NCI-H446 treated with DMSO at 0.1 percent for 48 hours (cell line): ENCODE measurements around the gene EMILIN3.

ENCODE experiments used
- DNase-seq: peaks from one replicate; lab custom pipeline; 2025; lab: John Stamatoyannopoulos, UW

EMILIN3 gene

DNA sequence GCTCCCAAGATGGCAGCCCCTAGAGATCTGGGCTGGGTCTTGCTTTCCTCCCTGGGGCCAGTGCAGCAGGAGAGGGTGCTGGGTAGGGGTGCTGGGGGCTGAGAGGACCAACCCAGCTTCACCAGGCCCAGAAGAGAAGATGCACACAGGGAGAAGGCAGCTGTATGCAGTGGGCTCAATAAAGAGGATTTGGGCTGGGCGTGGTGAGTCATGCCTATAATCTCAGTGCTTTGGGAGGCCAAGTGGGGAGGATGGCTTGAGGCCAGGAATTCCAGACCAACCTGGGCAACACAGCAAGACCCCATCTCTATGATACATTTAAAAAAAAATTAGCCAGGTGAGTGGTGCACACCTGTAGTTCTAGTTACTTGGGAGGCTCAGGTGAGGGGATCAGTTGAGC lies 25.7 kb upstream of the EMILIN3 start:
- no peak for DNase-seq

DNA sequence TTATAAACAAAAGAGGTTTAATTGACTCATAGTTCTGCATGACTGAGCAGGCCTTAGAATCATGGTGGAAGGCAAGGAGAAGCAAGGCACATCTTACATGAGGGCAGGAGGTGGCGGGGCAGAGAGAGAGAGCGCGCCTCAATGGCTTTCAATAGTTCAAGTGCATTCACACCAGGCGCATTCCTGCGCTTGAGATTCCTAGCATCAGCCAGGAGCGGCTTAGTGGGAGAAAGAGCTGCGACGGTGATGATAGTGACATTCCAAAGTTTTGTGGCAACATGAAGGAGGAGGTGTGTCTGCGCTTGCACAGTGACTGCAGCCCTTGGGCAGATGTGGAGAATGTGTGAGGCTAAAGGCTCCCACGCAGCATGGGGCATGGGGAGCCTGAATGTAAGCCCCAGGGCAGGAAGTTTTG lies 25.0 kb upstream of the EMILIN3 start:
- DNase-seq: no peak

DNA sequence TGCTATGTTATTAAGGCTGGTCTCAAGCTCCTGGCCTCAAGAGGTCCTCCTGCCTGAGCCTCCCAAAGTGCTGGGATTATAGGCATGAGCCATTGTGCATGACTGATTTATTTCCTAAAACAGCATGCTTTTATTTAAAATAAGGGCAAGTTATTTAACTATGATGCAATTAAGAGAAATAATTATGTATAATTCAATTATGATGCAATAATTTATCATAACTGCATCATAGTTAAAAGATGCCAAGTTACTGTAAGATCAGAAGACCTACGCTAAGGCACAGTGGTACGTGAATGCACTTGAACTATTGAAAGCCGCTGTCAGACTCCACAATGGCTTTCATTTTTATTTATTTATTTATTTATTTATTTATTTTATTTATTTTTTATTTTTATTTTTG lies 24.3 kb upstream of the EMILIN3 start:
- DNase-seq: no peak

DNA sequence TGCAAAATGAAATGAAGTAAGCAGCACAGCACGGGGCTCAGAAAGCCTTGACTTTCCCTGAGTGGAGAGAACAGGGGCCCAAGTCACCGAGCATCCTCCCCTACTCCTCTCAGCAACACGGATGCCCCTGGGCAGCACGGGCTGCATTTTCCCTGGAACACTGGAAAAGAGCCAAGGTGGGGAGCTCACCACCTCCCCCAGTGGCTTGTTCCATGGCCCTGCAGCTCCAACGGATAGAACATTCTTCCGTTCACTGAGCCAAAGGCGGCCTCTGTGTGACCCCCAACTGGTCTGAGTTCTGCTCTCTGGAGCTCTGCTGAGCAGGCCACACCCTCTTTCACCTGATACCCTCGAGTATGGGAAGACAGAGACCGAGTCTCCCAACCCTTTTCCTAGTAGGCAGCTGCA lies 20.8 kb upstream of the EMILIN3 start:
- no peak for DNase-seq

DNA sequence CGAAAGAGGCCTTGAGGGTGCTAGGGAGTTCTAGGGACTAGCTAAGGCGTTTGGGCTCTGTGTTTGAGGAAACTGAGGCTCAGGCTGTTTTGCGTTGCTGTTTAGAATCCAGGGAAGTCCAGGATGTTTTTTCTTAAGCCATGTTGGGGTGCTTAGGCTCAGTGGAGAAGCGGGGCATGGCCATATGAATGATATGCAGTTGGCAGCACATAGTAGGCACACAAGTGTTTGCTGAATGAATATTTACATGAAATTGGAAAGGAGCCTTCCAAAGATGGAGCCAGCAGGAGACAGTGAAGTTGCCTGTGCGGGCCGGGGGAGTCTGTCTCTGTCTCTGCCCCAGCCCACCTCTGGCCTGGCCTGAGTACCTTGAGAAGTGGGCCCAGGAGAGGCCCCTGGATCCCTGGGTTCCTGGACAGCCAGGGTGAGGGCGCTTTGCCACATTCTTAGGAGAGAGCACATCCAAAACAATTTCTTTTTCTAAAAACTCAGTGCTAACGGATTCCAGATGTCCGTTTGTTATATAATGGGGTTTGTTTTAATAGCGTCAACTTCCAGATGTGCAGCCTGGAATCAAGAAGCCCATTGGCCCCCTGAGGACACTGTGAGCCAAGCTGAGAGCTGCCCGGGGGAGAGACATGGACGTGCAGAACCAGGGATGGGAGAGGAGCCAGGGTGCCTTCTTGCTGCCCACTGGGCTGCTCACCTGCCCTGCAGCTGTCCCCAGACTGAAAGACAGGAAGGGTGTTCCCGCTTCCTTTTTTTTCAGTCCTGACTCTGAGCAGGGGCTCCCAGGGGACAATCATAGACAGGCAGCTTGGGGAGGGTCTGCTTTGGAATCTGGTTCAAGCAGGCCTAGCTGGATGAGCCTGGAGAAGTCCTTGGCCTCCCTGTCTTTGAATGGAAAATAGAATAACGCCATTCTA lies 20.1 kb upstream of the EMILIN3 start:
- no peak for DNase-seq

DNA sequence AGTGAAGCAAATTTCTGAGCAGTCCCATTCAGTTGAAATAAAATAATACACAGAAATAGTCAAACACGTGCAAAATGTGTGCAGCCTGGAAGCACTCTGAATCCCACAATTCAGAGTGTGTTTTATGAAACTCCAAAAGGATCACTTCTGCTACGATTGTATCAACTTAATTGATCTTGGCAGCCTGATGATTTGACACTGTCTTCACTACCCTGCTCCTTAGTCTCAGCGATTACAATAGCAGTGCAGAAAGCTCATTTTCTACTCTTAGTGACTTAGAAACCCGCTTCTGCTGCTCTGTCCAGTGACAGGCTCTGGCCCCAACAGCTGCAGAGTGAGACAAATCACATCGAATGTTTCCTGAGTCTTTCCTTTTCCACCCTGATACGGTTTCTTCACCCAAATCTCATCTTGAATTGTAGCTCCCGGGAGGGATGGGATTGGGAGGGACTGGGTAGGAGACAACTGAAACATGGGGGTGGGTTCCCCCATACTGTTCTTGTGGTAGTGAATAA lies 16.2 kb upstream of the EMILIN3 start:
- no peak for DNase-seq

DNA sequence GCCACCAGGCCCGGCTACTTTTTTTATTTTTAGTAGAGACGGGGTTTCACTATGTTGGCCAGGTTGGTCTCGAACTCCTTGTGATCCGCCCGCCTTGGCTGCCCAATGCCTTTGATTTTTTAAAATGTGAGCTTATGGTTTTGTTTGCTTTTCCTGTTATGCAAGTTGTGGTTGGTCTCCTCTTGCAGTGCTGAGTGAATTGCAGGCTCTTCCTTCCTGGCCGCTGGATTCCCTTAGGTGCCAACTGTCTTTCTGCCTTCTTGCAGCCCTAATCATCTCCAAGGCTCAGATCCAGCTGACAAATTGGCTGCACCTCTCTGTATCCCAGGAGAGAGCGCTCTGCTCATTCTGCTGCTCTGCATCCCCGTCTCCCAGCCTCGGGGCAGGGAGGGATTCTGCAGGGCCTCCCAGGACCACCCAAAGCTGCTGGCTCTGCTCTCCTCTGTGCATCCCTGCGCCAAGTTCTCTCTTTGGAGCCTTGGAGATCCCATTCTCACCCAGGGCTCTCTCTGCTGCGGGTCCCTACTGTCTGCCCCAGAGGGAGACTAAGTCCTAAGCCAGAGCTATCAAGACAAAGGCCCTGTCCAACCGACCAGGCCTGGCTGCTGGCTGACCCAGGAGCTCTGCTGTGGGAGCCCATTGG lies 14.1 kb upstream of the EMILIN3 start:
- DNase-seq: peak; percentile 51

DNA sequence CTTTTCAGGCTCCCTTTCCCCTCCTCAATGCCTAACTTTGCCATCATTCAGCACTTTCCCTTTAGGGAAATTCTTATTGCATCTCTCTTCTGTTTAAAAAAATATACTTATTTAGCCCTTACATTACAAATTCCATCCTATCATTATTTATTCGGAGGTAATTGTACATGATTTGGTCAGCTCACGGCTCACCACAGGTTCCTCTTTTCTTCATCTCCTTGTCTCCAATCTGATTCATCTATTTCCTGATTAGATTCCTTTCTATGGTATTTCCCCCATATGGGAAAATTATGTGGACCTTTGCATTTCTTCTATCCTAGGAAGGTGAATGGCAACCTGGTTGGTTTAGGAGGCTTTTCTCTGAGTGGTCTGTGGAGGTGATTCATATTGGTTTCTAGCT lies 12.9 kb upstream of the EMILIN3 start:
- DNase-seq: no peak

DNA sequence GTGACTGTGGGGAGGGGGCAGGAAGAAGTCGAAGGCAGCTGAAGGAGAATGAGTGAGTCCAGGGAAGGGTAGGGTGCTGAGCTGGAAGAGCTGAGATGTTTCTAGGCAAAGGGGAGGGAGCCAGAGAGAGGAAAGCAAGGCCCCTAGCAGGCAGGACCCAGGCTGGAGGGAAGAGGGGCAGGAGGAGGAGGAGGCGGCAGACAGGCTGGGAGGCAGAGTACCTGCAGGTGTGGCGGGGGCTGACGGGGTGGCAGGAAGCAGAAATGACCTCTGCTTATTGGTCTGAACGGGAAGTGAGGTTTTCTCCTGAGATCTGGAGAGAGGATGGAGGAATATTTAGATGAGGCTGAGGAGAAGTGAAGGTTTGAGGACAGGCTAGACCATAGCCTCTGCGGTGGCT lies 10.7 kb upstream of the EMILIN3 start:
- no peak for DNase-seq

DNA sequence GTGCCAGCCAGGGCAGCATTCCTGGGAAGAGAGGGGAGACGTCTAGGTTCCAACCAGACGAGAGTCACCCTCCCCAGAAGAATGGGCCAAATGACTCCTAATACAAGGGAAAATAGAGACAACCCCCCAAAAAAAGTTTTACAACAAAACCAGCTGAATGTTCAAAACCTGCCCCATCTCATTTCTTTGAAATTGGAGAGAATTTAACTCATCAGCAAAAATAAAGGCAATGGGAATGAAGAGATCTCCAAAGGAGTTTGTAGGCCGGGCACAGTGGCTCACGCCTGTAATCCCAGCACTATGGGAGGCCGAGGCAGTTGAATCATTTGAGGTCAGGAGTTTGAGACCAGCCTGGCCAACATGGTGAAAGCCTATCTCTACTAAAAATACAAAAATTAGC lies 9.7 kb upstream of the EMILIN3 start:
- no peak for DNase-seq

DNA sequence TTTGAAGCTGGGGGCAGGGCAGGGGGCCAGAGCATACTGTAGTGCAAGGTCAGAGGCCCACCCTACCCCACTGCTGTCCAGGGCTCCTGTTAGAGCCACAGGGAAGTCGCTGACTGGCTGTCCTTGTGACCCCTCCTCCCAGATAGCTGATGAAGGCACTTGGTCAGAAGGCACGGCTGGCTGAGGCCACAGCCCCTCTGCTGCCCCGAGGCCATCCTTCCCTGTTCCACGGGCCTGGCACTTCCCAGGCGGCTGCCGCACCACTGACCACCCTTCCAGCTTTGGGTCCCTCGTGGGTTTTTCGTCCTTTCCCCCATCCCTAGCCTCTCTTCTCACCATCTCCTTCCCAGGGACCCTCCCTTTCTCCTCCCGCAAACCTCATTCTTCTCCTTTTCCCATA lies 9.2 kb upstream of the EMILIN3 start:
- no peak for DNase-seq

DNA sequence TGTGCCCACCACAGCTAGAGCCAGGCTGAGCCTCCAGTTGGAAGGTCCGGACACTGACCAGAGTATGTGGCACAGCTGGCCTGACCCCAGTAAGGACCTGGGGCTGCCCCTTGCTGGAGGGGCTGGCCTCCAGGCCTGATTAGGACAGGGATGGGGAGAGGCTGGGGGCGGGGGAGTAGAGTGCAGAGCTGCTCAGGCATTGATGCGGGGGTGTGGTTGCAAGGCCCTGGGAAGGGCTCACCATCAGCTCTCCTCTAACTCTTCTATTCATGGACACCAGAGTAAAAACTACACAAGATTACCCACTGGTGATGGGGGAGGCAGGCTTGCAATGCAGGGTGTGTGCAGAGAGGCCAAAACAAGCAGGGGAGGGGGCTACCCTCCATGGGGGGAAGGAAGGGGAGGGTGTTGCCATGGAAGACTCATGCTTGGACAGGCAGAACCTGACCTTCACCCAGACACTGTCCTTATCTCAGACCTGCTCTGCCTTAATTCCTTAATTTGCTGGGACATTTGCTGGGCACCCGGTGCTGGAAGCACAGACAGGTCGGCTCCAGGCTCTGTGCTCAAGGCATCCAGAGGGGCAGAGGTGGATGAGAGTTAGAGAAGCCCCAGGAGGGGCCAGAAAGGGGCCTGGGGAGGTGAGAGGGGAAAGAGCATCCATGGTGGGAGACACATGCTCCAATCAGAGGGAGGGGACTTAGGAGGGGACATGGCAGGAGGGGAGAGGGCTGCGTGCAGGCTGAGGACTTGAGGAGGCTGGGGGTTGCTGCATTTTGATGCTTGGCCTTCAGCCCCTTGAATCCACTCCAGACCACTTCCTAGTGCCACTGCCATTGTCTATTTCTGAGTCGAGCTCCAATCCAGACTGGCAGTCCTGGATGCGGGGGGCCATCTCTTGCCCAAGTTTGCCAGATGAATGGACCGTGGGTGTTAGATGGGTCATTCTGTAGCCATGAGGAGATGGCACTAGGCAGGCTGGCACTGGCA lies 7.6 kb upstream of the EMILIN3 start:
- DNase-seq: no peak

DNA sequence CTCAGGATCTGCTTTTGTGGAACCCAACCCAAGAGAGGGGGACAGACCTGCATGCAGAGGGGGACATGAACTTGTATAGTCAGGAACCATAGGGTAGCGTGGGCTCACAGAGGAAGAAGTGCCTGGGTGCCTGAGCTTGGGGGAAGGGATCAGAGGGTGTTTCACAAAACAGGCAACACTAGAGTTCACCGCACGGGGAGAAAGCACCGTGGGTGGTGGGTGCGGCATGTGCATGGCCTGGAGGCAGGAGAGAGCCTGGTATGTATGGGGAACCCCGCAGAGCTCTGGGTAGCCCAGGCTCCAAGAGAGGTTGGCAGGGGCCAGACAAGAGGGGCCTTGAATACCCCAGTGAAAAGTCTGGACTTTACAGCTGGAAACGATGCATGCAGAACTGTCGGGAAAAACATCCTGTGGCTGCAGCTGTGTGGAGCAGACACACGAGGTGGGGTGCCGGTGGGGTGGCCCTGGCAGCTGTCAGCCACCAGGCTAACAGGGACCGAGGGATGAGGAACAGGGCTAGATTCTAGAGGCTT lies 6.7 kb upstream of the EMILIN3 start:
- no peak for DNase-seq

DNA sequence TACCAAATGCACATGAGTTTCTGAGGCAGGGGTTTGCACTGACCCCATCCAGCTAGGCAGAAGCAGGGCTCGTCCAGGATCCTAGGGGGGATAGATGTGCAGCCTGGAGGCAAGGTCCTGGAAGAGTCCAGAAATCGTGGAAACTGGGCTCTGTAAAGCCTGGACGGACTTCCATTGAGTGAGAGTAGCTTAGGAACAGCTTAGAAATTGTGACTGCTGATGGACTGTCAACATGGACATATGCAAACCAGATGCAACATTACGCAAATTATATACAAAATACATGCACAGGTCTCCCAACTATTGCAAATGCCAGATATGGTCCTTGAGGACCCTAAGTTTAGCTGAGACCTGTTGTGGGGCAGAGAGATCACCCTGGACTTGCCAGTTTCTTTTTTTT lies 4.8 kb upstream of the EMILIN3 start:
- DNase-seq: no peak

DNA sequence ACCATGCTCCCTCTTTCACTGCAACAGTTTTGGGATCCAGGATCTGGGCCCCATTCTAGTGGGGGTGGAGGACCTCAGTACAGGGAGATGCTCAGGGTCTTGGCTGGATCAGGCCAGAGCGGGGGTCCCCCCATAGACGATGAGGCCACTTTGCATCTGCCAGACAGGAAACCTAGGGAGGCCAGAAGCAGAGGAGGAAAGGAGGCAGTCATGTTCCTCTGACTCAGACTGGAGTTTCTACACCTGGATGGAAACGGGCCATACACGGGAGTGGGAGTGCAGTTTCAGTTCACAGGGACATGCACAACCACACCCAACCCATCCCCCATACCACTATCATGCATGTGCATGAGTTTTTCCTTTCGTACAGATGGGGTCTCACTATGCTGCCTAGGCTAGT lies 3.6 kb upstream of the EMILIN3 start:
- DNase-seq: no peak

DNA sequence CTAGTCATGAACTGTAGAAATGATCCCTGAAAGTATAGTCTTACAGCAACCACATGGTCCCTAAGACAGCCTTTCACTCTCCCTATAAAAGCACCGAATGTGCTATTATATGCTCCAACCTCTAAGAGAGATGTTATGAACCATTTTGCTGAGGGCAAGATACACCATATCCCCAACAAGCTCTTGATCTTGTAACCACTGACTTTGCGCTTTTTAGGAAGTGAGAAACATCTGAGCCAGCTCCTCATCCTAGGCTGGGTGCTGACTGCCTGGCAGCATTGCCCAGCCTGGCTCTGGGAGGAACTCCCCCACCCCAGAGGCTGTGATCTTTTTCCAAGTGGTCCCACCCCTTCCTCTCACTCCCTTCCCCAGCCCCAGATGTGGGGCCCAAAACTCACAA lies 3.1 kb upstream of the EMILIN3 start:
- no peak for DNase-seq

DNA sequence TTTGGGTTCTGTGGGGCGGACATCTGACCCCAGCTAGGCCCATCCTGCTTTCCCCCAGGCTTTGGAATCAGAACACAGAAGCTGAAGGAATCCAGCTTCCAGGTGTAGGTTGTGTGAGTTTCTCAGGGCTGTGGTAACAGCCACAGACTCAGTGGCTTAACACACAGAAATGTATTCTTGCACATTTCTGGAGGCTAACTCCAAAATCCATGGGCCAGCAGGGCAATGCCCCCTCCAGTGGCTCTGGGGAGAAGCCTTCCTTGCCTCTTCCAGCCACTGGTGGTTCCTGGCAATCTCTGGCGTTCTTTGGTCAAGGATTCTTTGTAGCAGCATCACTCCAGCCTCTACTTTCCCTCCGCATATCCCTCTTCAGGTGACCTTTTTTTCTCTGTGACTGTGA lies 1.3 kb upstream of the EMILIN3 start:
- no peak for DNase-seq

DNA sequence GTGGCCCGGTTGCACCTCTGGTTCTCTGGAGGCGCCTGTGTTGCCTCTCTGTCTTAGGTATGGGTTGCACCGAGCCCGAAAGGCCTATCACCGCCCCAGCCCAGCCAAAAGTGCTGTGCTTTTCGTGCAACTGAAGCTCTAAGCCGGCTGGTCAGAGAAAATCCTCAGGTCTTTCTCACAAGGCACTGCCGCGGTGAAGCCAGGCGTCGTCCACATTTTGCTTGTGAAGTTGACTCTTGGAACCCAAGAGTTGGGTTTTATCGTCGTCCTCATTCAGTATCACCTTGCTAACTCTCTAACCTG lies 726 bp upstream of the EMILIN3 start:
- DNase-seq: no peak

DNA sequence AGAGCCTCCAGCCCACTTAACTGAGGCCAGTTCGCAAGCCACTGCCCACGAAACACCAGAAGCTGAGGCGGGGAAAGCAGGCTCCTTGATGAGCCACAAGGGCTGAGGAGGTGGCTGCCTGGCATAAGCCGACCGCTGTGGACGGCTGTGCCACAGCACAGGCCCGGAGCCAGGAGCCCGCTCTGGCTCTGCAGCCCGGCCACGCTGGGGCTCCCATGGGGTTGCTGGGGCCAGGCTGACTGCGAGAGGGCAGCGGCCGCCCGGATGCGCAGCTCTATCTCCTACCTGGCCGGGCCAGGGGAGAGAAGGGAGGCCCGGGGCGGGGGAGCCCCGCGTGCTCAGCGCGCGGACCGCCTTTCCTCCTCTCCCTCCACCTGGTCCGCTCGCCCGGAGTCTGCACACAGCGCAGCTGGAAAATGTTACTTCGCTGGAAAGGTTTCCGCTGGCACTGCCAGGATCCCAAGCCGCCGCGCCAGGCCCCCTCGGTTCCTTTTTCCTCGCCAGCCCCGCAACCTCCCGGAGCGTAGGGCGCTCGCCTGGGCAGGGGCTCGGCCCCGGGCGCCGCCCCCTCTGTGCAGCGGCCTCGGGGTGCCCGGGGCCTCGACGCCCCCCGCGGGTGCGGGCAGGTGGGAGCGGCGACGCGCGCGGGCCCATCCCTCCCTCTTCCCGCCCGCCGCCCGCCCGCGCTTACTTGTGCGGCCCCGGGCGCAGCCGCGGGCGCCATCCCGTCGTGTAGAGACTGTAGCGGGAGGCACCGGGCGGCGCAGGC lies 657 bp downstream of the EMILIN3 start:
- DNase-seq: no peak

DNA sequence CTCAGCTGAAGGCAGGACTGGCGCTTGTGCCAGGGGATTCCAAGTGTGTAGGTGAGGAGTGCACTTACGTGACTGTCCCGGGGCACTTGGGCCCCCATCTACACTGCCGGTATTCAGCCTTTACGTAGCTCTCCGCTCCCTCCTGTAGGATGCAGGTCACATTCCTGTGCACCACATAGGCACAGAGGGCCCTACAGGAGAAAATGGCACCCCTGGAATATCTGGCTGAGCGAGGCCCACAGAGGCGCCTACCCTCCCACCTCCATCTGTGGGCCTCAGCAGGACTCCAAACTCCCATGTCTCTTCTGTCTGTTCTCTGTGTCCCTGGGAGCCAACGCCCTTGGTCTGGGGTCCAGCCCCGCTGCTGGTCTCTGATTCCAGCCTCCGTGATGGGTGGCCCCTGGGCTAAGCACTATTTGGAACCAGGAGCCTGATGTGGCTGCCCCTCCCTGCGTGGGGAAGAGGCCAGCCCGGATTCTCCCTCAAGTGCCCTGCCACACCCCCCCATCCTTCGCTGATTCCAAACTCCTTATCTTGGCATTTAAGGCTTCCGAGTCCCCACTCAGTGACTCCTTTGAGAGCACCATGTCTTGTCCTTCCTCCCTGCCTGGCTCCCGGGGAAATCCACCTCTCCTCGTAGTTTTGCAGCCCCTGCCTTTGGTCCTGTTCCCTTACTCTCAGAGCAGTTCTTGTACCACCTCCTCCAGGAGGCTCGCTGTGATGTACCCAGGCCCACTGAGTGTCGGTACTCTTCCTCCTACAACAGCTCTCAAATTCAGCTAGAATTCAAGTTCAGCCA lies 1.5 kb downstream of the EMILIN3 start:
- no peak for DNase-seq
